NB4 (cell line): Measurements from ENCODE around the gene TRPV3.

Source experiments
- TF ChIP-seq, protein P1 (sequence below): IDR thresholded peaks from one replicate; pipeline ENCODE4 v1.5.1; 2012; ENCODE audit warnings: low read depth, low read length
- TF ChIP-seq, protein P2 (sequence below): IDR thresholded peaks from 2 replicates; pipeline ENCODE4 v1.6.1; 2011; ENCODE audit warnings: low read depth, low read length

DNA sequence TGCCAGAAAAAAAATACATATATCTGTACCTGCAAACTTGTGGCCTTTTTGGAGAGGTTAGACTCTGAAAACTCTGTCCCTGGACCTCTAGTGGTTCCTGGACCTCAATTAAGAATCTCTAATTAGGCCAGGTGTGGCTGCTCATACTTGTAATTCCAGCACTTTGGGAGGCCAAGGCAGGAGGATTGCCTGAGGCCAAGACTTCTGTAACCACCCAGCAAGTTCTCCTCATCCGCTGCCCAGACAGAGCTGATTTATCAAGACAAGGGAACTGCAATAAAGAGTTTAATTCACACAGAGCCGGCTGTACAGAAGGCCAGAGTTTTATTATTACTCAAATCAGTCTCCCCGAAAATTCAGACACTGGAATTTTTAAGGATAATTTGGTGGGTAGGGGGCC is 77.6 kb downstream of the TRPV3 start:
- TF ChIP-seq, protein P1, sequence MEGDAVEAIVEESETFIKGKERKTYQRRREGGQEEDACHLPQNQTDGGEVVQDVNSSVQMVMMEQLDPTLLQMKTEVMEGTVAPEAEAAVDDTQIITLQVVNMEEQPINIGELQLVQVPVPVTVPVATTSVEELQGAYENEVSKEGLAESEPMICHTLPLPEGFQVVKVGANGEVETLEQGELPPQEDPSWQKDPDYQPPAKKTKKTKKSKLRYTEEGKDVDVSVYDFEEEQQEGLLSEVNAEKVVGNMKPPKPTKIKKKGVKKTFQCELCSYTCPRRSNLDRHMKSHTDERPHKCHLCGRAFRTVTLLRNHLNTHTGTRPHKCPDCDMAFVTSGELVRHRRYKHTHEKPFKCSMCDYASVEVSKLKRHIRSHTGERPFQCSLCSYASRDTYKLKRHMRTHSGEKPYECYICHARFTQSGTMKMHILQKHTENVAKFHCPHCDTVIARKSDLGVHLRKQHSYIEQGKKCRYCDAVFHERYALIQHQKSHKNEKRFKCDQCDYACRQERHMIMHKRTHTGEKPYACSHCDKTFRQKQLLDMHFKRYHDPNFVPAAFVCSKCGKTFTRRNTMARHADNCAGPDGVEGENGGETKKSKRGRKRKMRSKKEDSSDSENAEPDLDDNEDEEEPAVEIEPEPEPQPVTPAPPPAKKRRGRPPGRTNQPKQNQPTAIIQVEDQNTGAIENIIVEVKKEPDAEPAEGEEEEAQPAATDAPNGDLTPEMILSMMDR = no peak
- TF ChIP-seq, protein P2, sequence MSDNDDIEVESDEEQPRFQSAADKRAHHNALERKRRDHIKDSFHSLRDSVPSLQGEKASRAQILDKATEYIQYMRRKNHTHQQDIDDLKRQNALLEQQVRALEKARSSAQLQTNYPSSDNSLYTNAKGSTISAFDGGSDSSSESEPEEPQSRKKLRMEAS = no peak
